Hepatocyte (in vitro differentiated cells): ENCODE data around the gene IL1R2.

Experiments
- EZH2phosphoT487 ChIP-seq: fragments of 200-600 bp; sonication (generic); IDR thresholded peaks from one replicate; pipeline ENCODE4 v1.6.1; 2018; ENCODE audit warnings: antibody characterized with exemption, mild to moderate bottlenecking, low read depth, moderate library complexity; ENCODE audit not compliant: unreplicated experiment, severe bottlenecking
- TF ChIP-seq, protein P1 (sequence below): fragments of 200-600 bp; sonication (generic); IDR thresholded peaks from 2 replicates; pipeline ENCODE4 v1.5.1; 2016; ENCODE audit warnings: antibody characterized with exemption, mild to moderate bottlenecking; ENCODE audit not compliant: poor library complexity

GRCh38 chr2:101948625-101949155, 43.1 kb upstream of the IL1R2 start:
- no peak for TF ChIP-seq EZH2phosphoT487
- TF ChIP-seq, protein P1, sequence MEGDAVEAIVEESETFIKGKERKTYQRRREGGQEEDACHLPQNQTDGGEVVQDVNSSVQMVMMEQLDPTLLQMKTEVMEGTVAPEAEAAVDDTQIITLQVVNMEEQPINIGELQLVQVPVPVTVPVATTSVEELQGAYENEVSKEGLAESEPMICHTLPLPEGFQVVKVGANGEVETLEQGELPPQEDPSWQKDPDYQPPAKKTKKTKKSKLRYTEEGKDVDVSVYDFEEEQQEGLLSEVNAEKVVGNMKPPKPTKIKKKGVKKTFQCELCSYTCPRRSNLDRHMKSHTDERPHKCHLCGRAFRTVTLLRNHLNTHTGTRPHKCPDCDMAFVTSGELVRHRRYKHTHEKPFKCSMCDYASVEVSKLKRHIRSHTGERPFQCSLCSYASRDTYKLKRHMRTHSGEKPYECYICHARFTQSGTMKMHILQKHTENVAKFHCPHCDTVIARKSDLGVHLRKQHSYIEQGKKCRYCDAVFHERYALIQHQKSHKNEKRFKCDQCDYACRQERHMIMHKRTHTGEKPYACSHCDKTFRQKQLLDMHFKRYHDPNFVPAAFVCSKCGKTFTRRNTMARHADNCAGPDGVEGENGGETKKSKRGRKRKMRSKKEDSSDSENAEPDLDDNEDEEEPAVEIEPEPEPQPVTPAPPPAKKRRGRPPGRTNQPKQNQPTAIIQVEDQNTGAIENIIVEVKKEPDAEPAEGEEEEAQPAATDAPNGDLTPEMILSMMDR: no peak
